BLaER1 treated with 17β-estradiol and CSF1 and Interleukin-3, amounts not matched to agents 10 nM and 100 nM (cell line): ENCODE measurements around the gene AGPAT3.
A peak's percentile ranks its signal among the peaks of the same experiment; 100 is the strongest.

ENCODE experiments used
- H3K27ac ChIP-seq, 11 experiments: shearing (Covaris generic); formaldehyde crosslinking; 2 replicates each; pipeline ENCODE4 v1.8.1; 2022
- H3K27me3 ChIP-seq, 11 experiments: shearing (Covaris generic); formaldehyde crosslinking; 2 replicates each; pipeline ENCODE4 v1.8.1; 2022
- H3K36me3 ChIP-seq, 11 experiments: shearing (Covaris generic); formaldehyde crosslinking; 2 replicates each; pipeline ENCODE4 v1.8.1; 2022
- H3K4me1 ChIP-seq, 10 experiments: shearing (Covaris generic); formaldehyde crosslinking; 2 replicates each; pipeline ENCODE4 v1.8.1; 2022
- H3K4me2 ChIP-seq, 11 experiments: shearing (Covaris generic); formaldehyde crosslinking; 2 replicates each; pipeline ENCODE4 v1.8.1; 2022
- H3K4me3 ChIP-seq, 10 experiments: shearing (Covaris generic); formaldehyde crosslinking; 2 replicates each; pipeline ENCODE4 v1.8.1; 2022
- H3K9ac ChIP-seq, 11 experiments: shearing (Covaris generic); formaldehyde crosslinking; 2 replicates each; pipeline ENCODE4 v1.8.1; 2022
- H3K9me3 ChIP-seq, 11 experiments: shearing (Covaris generic); formaldehyde crosslinking; replicated peaks in 1 of 11; 2 replicates each; pipeline ENCODE4 v1.8.1; 2022
- H4K20me1 ChIP-seq, 11 experiments: shearing (Covaris generic); formaldehyde crosslinking; 2 replicates each; pipeline ENCODE4 v1.8.1; 2022
- Cebpa-rat ChIP-seq, 11 experiments: shearing (Covaris generic); IDR thresholded peaks; 2 replicates each; pipeline ENCODE4 v1.8.1; 2022

AGPAT3 gene

DNA sequence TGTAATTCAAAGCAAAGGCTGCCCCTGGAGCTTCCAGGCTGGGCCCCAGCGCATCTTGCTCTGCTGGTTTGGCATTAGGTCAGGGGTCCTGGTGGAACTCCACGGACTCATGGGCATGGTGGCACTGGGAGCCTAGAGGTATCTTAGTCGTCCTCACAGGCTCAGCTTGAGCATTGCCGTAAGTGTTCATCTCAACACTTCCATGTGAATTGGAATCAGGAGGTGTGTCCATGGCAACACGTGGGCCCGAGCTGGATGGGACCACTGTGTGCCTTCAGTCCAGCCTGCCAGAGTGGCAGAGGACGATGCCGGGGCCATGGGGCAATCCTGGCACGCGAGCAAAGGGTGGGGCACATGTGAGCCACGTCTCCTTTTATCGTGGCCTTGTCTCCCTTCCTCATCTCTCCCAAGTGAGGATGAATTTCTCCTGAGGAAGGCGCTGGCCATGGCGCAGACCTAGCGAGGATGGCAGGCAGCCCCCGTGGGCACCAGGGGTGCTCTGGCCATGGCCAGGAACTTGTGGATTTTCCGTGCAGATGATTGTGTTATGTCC is 47.0 kb downstream of the AGPAT3 start:
- peaks cover 23 to 47% (median 39%) of the 10 kb centered on the region in 10 experiments for H3K4me1 ChIP-seq
- no peak overlapping the region for H3K4me3 ChIP-seq
- peaks cover 0 to 39% (median 10%) of the 10 kb centered on the region in 11 experiments; a peak in 12 of 22 replicates for H3K36me3 ChIP-seq
- H3K9me3 ChIP-seq: peaks cover 15 to 19% (median 17%) of the 10 kb centered on the region in 11 experiments
- no peak for TF ChIP-seq Cebpa-rat (IDR thresholded peaks at IDR 0.05)
- H3K27me3 ChIP-seq: peaks cover 3 to 12% (median 11%) of the 10 kb centered on the region in 11 experiments; a peak in 20 of 22 replicates
- H3K9ac ChIP-seq: no peak overlapping the region
- H3K27ac ChIP-seq: no peak overlapping the region
- H3K4me2 ChIP-seq: peak overlapping the region; percentile 8 to 58 (median 42); a peak in 20 of 22 replicates
- peaks cover 23 to 92% (median 72%) of the 10 kb centered on the region in 11 experiments; a peak in 21 of 22 replicates for H4K20me1 ChIP-seq

GRCh38 chr21:43912500-43912899 is 47.5 kb downstream of the AGPAT3 start:
- H4K20me1 ChIP-seq: peaks cover 28 to 96% (median 75%) of the 10 kb centered on the region in 11 experiments; a peak in 21 of 22 replicates
- H3K9me3 ChIP-seq: peaks cover 15 to 19% (median 17%) of the 10 kb centered on the region in 11 experiments
- peaks cover 0 to 35% (median 10%) of the 10 kb centered on the region in 11 experiments; a peak in 12 of 22 replicates for H3K36me3 ChIP-seq
- TF ChIP-seq Cebpa-rat (IDR thresholded peaks at IDR 0.05): no peak
- no peak overlapping the region for H3K27ac ChIP-seq
- H3K9ac ChIP-seq: no peak overlapping the region
- H3K4me3 ChIP-seq: no peak overlapping the region
- H3K4me2 ChIP-seq: peak overlapping the region; percentile 8 to 58 (median 42); a peak in 20 of 22 replicates
- H3K4me1 ChIP-seq: peaks cover 27 to 52% (median 44%) of the 10 kb centered on the region in 10 experiments
- H3K27me3 ChIP-seq: peaks cover 3 to 17% (median 16%) of the 10 kb centered on the region in 11 experiments; a peak in 20 of 22 replicates

DNA sequence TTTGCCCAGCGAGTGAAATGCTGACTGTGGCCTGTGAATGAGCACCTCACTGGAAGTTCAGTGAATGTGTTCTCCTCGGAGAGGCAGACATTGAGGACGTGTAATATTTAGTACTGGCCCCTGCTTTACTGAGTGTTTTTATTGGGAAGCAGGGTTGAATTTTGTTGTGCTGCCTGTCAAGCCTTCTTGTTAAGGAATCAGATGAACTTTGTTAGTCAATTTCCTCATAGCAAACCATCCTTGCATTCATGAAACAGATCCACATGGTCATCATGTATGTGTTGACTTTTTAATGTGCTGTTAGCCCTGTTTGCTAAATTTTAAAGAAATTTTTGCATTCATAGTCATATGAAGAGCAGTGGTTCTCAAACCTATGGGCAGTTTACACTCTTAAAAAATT is 47.9 kb downstream of the AGPAT3 start:
- Histone ChIP-seq H3K27me3 (peaks cover 3 to 18% (median 17%) of the 10 kb centered on the region in 11 experiments; a peak in 20 of 22 replicates), H3K27ac (no peak overlapping the region), H3K9me3 (peaks cover 15 to 19% (median 17%) of the 10 kb centered on the region in 11 experiments), H3K4me3 (no peak overlapping the region), H4K20me1 (peaks cover 30 to 97% (median 76%) of the 10 kb centered on the region in 11 experiments; a peak in 21 of 22 replicates), H3K4me1 (peaks cover 27 to 53% (median 44%) of the 10 kb centered on the region in 10 experiments), H3K9ac (no peak overlapping the region), H3K36me3 (peaks cover 0 to 32% (median 10%) of the 10 kb centered on the region in 11 experiments; a peak in 12 of 22 replicates), H3K4me2 (peak overlapping the region in 5 of 11 experiments; percentile 8 to 56 (median 47); a peak in 4 of 22 replicates)
- TF ChIP-seq Cebpa-rat (IDR thresholded peaks at IDR 0.05): no peak

DNA sequence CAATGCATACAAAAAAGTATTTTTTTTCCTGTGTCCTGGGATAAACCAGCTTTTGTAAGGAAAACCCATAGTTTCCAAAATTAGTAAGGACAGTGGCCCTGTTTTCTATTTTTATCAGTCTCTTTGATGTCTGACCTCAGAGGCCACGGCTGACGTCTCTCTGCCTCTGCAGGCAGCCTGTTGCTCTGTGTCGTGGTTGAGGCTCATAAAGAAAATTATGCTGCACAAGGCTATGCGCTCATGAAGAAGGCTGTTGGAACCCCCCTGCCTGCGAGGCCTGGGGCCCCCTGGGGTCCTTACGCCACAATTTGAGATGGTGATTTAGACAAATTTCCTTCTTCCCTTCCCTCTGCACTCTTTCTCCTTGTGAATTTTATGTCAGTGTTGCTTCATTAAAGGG is 48.9 kb downstream of the AGPAT3 start:
- H3K4me2 ChIP-seq: peak overlapping the region in 8 of 11 experiments; percentile 19 to 59 (median 36); a peak in 12 of 22 replicates
- no peak overlapping the region for H3K27ac ChIP-seq
- peaks cover 3 to 22% (median 17%) of the 10 kb centered on the region in 11 experiments; a peak in 20 of 22 replicates for H3K27me3 ChIP-seq
- no peak for TF ChIP-seq Cebpa-rat (IDR thresholded peaks at IDR 0.05)
- H3K36me3 ChIP-seq: peaks cover 0 to 23% (median 10%) of the 10 kb centered on the region in 11 experiments; a peak in 12 of 22 replicates
- no peak overlapping the region for H3K9ac ChIP-seq
- no peak overlapping the region for H3K4me3 ChIP-seq
- peaks cover 39 to 97% (median 76%) of the 10 kb centered on the region in 11 experiments; a peak in 21 of 22 replicates for H4K20me1 ChIP-seq
- peaks cover 15 to 19% (median 17%) of the 10 kb centered on the region in 11 experiments for H3K9me3 ChIP-seq
- H3K4me1 ChIP-seq: peaks cover 32 to 57% (median 49%) of the 10 kb centered on the region in 10 experiments

- Histone ChIP-seq H3K9me3 (peaks cover 15 to 19% (median 17%) of the 10 kb centered on the region in 11 experiments), H3K27me3 (peaks cover 10 to 28% (median 20%) of the 10 kb centered on the region in 11 experiments; a peak in 21 of 22 replicates), H3K4me3 (no peak overlapping the region; a peak in 1 of 20 replicates), H3K27ac (no peak overlapping the region), H4K20me1 (peaks cover 48 to 98% (median 79%) of the 10 kb centered on the region in 11 experiments; a peak in 21 of 22 replicates), H3K4me1 (peaks cover 46 to 57% (median 52%) of the 10 kb centered on the region in 10 experiments), H3K4me2 (peak overlapping the region in 10 of 11 experiments; percentile 72 to 91 (median 84); a peak in 13 of 22 replicates), H3K9ac (no peak overlapping the region; a peak in 2 of 22 replicates), H3K36me3 (peaks cover 0 to 23% (median 10%) of the 10 kb centered on the region in 11 experiments; a peak in 11 of 22 replicates)
- TF ChIP-seq Cebpa-rat (IDR thresholded peaks at IDR 0.05): no peak
Observed at GRCh38 chr21:43916076-43916475, 51.1 kb downstream of the AGPAT3 start.

DNA sequence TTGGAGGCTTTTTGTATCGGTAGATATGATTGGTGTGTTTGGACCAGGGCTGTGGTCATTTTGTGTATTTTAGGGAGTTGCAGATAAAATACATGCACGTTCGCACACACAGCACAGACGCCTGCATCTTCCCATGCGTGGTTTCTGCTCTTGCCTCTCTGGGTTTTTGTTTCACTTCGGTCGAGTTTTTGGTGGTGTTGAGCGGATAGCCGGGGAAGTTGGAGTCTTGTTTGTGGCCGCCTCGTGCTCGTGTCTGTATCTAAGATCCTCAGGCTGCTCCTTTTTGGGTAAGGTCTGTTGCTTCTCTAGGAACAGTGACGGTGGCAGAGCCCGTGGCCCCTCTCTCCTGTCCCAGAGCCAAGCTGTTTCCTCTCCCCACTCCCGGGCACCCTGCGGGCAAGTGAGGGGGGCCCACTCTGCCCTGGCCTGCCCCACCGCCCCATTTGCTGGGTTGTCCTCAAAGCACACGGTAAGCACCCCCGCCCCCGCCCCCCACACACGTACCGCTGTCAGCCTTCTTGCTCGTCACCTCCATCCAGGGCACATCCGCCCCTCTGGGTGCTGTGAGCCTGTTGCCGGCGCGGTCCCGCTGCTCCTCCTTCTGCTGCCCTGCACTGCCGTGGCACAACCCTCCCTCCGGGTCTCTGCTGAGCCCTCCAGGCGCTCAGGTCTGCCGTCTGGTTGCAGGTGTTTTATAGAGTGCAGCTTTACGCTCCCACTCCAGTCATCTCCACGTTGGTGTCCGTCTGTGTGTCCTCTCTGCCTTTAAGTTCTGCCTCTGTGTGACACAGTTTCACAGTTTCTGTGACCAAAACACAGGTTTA is 51.9 kb downstream of the AGPAT3 start:
- H3K9me3 ChIP-seq: peaks cover 15 to 19% (median 17%) of the 10 kb centered on the region in 11 experiments
- peak overlapping the region; percentile 72 to 91 (median 86) for H3K4me2 ChIP-seq
- peak overlapping the region; percentile 31 to 66 (median 50); a peak in 18 of 20 replicates for H3K4me3 ChIP-seq
- TF ChIP-seq Cebpa-rat (IDR thresholded peaks at IDR 0.05): no peak
- H3K4me1 ChIP-seq: peaks cover 51 to 62% (median 54%) of the 10 kb centered on the region in 10 experiments
- peaks cover 10 to 33% (median 28%) of the 10 kb centered on the region in 11 experiments; a peak in 21 of 22 replicates for H3K27me3 ChIP-seq
- H4K20me1 ChIP-seq: peaks cover 54 to 98% (median 79%) of the 10 kb centered on the region in 11 experiments; a peak in 21 of 22 replicates
- H3K36me3 ChIP-seq: peaks cover 0 to 19% (median 9%) of the 10 kb centered on the region in 11 experiments; a peak in 11 of 22 replicates
- H3K9ac ChIP-seq: peak overlapping the region; percentile 14 to 70 (median 62); a peak in 20 of 22 replicates
- H3K27ac ChIP-seq: peak overlapping the region in 2 of 11 experiments; percentile 20 to 42; a peak in 1 of 22 replicates

GRCh38 chr21:43917515-43918384 is 52.7 kb downstream of the AGPAT3 start:
- Histone ChIP-seq H3K27ac (no peak overlapping the region), H3K4me2 (peak overlapping the region; percentile 72 to 91 (median 86); a peak in 21 of 22 replicates), H3K36me3 (peaks cover 0 to 11% (median 7%) of the 10 kb centered on the region in 11 experiments; a peak in 10 of 22 replicates), H3K4me1 (peaks cover 51 to 62% (median 56%) of the 10 kb centered on the region in 10 experiments), H3K9ac (peak overlapping the region in 7 of 11 experiments; percentile 47 to 70 (median 66); a peak in 7 of 22 replicates), H3K9me3 (peaks cover 9 to 13% (median 10%) of the 10 kb centered on the region in 11 experiments), H4K20me1 (peaks cover 63 to 98% (median 82%) of the 10 kb centered on the region in 11 experiments; a peak in 21 of 22 replicates), H3K4me3 (peak overlapping the region in 3 of 10 experiments; percentile 31 to 50 (median 50); a peak in 5 of 20 replicates), H3K27me3 (peaks cover 10 to 33% (median 28%) of the 10 kb centered on the region in 11 experiments; a peak in 21 of 22 replicates)
- no peak for TF ChIP-seq Cebpa-rat (IDR thresholded peaks at IDR 0.05)
